CD4-positive, alpha-beta T cell (primary cell): ENCODE data around the gene PLCD3. TPM values are rescaled to one million over a fixed set of nuclear protein-coding genes. Genes with fewer than 3 reads are reported as not detected.

Experiments
- ATAC-seq: fragments of 200-7000 bp; cut with Tn5 transposase; one replicate; pipeline ENCODE4 v1.10.0; 2022; ENCODE audit warnings: mild to moderate bottlenecking; ENCODE audit not compliant: poor library complexity
- CTCF ChIA-PET: fragments of 350-600 bp; sonication (Branson Sonifier 250); formaldehyde crosslinking; loops from one replicate; lab custom pipeline; 2021; ENCODE audit warnings: antibody characterized with exemption, inconsistent platforms; lab: Charles Lee
- POLR2A ChIA-PET: fragments of 350-600 bp; sonication (Branson Sonifier 250); formaldehyde crosslinking; loops from one replicate; lab custom pipeline; 2021; ENCODE audit warnings: antibody characterized with exemption, inconsistent platforms; lab: Charles Lee
- DNase-seq, 14 experiments: peaks; one replicate each; pipeline ENCODE4 v3.0.0-alpha.2; 2013 to 2020; ENCODE audit warnings: mixed read lengths in 2 of 14
- H3K27ac ChIP-seq, 2 donors: one replicate each; pipeline versions ENCODE4 v1.5.1 to v1.7.0; 2013; ENCODE audit warnings: low read length in 2 of 2, low read depth in 1 of 2, mild to moderate bottlenecking in 1 of 2
- H3K27me3 ChIP-seq, 2 experiments: 1 replicate in 1 of 2; 2 replicates in 1 of 2; pipeline versions ENCODE4 v1.6.1 to v1.7.0; 2013; ENCODE audit warnings: low read length in 2 of 2, control low read depth in 1 of 2, mild to moderate bottlenecking in 1 of 2, moderate library complexity in 1 of 2; ENCODE audit not compliant: insufficient read depth in 2 of 2, control insufficient read depth in 1 of 2
- H3K36me3 ChIP-seq: one replicate; pipeline ENCODE4 v1.6.1; 2013; ENCODE audit warnings: low read length, control low read depth; ENCODE audit not compliant: insufficient read depth
- H3K4me1 ChIP-seq: one replicate; pipeline ENCODE4 v1.6.1; 2013; ENCODE audit warnings: low read length, control low read depth; ENCODE audit not compliant: insufficient read depth
- H3K4me3 ChIP-seq: one replicate; pipeline ENCODE4 v1.5.1; 2013; ENCODE audit warnings: mild to moderate bottlenecking, low read length, moderate library complexity
- H3K9me3 ChIP-seq, 2 experiments: 1 replicate in 1 of 2; 2 replicates in 1 of 2; pipeline versions ENCODE4 v1.6.1 to v1.7.0; 2013; ENCODE audit warnings: low read length in 2 of 2, mild to moderate bottlenecking in 2 of 2, control low read depth in 1 of 2, moderate library complexity in 1 of 2; ENCODE audit not compliant: control insufficient read depth in 1 of 2, insufficient read depth in 1 of 2
- H3K27ac Mint-ChIP-seq: one replicate; pipeline ENCODE4 v1.8.0; 2020; ENCODE audit warnings: mixed read lengths
- H3K27me3 Mint-ChIP-seq: one replicate; pipeline ENCODE4 v1.8.0; 2021; ENCODE audit warnings: mixed read lengths
- H3K36me3 Mint-ChIP-seq: one replicate; pipeline ENCODE4 v1.8.0; 2021; ENCODE audit warnings: low read depth, mixed read lengths
- H3K4me1 Mint-ChIP-seq: one replicate; pipeline ENCODE4 v1.8.0; 2021; ENCODE audit warnings: low read depth, mixed read lengths
- H3K4me3 Mint-ChIP-seq: one replicate; pipeline ENCODE4 v1.8.0; 2020; ENCODE audit warnings: mild to moderate bottlenecking, mixed read lengths
- H3K9me3 Mint-ChIP-seq: one replicate; pipeline ENCODE4 v1.8.0; 2020; ENCODE audit warnings: mixed read lengths
- intact Hi-C, 2 experiments: fragments of 100-400 bp; cut with DNase I in 1 of 2; cut with micrococcal nuclease in 1 of 2; formaldehyde crosslinking; loops; one replicate each; pipeline versions ENCODE4 v1.15.1 to v1.9.0; 2023 to 2025; cut with DNase I, micrococcal nuclease
- total RNA-seq, 174 experiments: library from RNA in 2 of 174; stranded (reverse) in 2 of 174; gene quantifications; one replicate each; pipeline ENCODE4 v1.2.3 and lab custom pipeline; 2021 to 2026
- TF ChIP-seq, protein P1 (sequence below): fragments of 200-600 bp; IDR thresholded peaks from one replicate; pipeline ENCODE4 v1.8.0; 2022; ENCODE audit warnings: antibody characterized with exemption, mild to moderate bottlenecking

Gene PLCD3
- total RNA-seq, 2 experiments from 2014 or later, result 1.8 to 2.4 TPM

DNA sequence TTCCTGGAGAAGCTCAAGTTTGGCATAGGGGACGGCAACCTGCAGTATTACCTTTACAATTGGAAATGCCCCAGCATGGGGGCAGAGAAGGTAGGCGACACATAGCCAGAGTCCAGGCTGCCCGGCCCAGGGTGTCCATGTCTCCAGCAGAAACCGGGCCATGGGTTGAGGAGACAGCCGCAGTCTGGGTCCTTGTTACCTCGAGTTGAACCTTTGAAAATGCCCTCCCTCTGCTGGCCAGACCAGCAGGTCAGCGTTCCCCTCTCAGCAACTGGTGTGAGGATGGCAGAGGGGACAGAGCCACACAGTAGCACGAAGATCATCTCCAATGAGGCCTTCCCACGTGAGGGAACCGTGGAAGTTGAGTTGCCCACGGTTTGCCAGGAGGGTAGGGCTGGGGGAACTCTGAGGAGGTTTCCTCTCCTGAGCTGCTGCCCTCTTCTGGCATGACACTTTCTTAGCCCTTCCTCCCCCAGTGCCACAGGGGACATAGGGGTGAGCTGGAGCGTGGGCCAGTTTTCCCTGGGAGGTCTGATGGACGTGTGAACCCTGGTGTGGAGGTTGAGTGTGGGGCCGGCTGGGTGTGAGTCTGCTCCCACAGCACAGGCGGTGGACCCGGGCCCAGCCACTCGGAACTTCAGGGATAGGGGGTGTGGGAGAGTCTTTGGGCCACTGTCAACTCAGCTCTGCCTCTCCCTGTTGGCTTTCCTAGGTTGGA lies 27.2 kb downstream of the PLCD3 start:
- intact Hi-C loops, result no loop called here
- CTCF ChIA-PET, result no interaction called here
- TF ChIP-seq, protein P1, sequence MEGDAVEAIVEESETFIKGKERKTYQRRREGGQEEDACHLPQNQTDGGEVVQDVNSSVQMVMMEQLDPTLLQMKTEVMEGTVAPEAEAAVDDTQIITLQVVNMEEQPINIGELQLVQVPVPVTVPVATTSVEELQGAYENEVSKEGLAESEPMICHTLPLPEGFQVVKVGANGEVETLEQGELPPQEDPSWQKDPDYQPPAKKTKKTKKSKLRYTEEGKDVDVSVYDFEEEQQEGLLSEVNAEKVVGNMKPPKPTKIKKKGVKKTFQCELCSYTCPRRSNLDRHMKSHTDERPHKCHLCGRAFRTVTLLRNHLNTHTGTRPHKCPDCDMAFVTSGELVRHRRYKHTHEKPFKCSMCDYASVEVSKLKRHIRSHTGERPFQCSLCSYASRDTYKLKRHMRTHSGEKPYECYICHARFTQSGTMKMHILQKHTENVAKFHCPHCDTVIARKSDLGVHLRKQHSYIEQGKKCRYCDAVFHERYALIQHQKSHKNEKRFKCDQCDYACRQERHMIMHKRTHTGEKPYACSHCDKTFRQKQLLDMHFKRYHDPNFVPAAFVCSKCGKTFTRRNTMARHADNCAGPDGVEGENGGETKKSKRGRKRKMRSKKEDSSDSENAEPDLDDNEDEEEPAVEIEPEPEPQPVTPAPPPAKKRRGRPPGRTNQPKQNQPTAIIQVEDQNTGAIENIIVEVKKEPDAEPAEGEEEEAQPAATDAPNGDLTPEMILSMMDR, result no peak
- Mint-ChIP-seq H3K9me3 (no peaks in the 10 kb centered on the region), H3K4me1 (no peaks in the 10 kb centered on the region), H3K27me3 (no peaks in the 10 kb centered on the region), H3K36me3 (peaks cover 57% of the 10 kb centered on the region), H3K4me3 (no peak overlapping the region), H3K27ac (no peak overlapping the region)
- Histone ChIP-seq H3K27ac (no peak overlapping the region), H3K36me3 (peaks cover 73% of the 10 kb centered on the region), H3K4me3 (no peak overlapping the region), H3K27me3 (no peaks in the 10 kb centered on the region), H3K9me3 (no peaks in the 10 kb centered on the region), H3K4me1 (no peaks in the 10 kb centered on the region)
- POLR2A ChIA-PET, result no interaction called here
- ATAC-seq (no peak), DNase-seq (no peak)

DNA sequence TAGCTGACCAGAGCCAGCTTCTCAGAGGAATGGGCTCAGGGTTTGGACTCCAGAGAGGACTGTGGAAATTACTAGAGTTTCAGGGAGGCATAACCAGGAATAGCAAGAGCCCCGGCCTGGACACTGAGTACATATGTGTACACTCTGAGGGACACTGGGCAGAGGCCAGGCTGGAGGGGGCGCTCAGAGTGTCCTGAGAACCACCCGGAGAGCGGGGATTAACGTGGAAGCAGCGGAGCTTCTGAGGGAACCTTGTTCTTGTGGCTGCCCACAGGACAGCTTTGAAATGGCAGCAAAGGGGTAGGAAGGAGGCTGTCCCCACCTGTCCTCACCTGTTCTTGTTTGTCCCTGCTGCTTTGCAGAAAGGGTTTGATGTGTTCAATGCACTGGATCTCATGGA lies 27.8 kb downstream of the PLCD3 start:
- H3K27me3 Mint-ChIP-seq, result no peaks in the 10 kb centered on the region
- peaks cover 78% of the 10 kb centered on the region for H3K36me3 ChIP-seq
- intact Hi-C loops, result no loop called here
- no peaks in the 10 kb centered on the region for H3K9me3 Mint-ChIP-seq
- no peak for DNase-seq
- H3K4me3 ChIP-seq, result no peak overlapping the region
- H3K4me3 Mint-ChIP-seq, result no peak overlapping the region
- TF ChIP-seq, protein P1, result no peak
- H3K9me3 ChIP-seq, result no peaks in the 10 kb centered on the region
- no peak overlapping the region for H3K27ac ChIP-seq
- H3K27ac Mint-ChIP-seq, result no peak overlapping the region
- H3K36me3 Mint-ChIP-seq, result peaks cover 61% of the 10 kb centered on the region
- H3K4me1 Mint-ChIP-seq, result no peaks in the 10 kb centered on the region
- no peaks in the 10 kb centered on the region for H3K4me1 ChIP-seq
- CTCF ChIA-PET, result no interaction called here
- no peak for ATAC-seq
- POLR2A ChIA-PET, result no interaction called here
- H3K27me3 ChIP-seq, result no peaks in the 10 kb centered on the region

DNA sequence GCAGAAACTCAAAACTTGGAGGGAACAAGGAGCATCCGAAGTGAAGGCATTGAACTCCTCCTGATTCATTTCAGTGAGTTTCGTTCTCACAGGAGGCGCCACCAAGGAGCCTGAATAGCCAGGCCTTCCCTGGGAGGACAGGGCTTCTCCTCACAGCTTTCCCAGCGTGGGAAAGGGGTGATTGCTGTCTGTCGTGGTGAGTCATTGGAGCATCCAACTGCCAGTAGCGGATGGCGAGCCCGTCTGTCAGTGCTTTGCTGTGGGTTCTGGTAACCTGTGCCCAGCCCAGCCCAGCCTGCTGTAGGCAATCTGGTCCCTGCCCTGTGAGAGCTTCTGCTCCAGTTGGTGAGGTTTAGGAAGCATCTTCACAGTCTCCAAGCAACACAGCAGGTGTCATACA lies 28.3 kb downstream of the PLCD3 start:
- ChIA-PET CTCF (no interaction called here), POLR2A (no interaction called here)
- no peaks in the 10 kb centered on the region for H3K27me3 ChIP-seq
- no peak overlapping the region for H3K4me3 ChIP-seq
- intact Hi-C loops, result no loop called here
- H3K27ac Mint-ChIP-seq, result no peak overlapping the region
- H3K27me3 Mint-ChIP-seq, result no peaks in the 10 kb centered on the region
- peaks cover 66% of the 10 kb centered on the region for H3K36me3 Mint-ChIP-seq
- H3K9me3 ChIP-seq, result no peaks in the 10 kb centered on the region
- peaks cover 3% of the 10 kb centered on the region for H3K4me1 Mint-ChIP-seq
- H3K4me1 ChIP-seq, result no peaks in the 10 kb centered on the region
- no peak overlapping the region for H3K4me3 Mint-ChIP-seq
- no peak for ATAC-seq
- TF ChIP-seq, protein P1, result no peak
- H3K9me3 Mint-ChIP-seq, result no peaks in the 10 kb centered on the region
- DNase-seq, result no peak
- H3K36me3 ChIP-seq, result peaks cover 82% of the 10 kb centered on the region
- H3K27ac ChIP-seq, result no peak overlapping the region
